Measurements from ENCODE around the gene RAMP2.
"Not testable (repeated sequence)": the region's sequence is repeated elsewhere in the genome, so short reads cannot be mapped to it uniquely, and the experiment has no call there.

RAMP2 gene

GRCh38 chr17:42760652-42761581, at the start of gene RAMP2:
TSS of gene RAMP2 (plus strand) at chr17:42761227. CDS start at chr17:42761262, 35 bp downstream.
- no peak for DNase-seq

GRCh38 chr17:42720996-42721583, 39.9 kb upstream of the RAMP2 start:
- peak; percentile 81 to 83 for DNase-seq

GRCh38 chr17:42723636-42724035, 37.4 kb upstream of the RAMP2 start:
- DNase-seq = no peak

GRCh38 chr17:42725143-42725542, 35.9 kb upstream of the RAMP2 start:
- DNase-seq = no peak

- no peak for DNase-seq
Measured at GRCh38 chr17:42740699-42741098, 20.3 kb upstream of the RAMP2 start.

GRCh38 chr17:42742916-42743315, 18.1 kb upstream of the RAMP2 start:
- not testable (repeated sequence) for DNase-seq

GRCh38 chr17:42743595-42744282, 17.3 kb upstream of the RAMP2 start:
- no peak for DNase-seq

GRCh38 chr17:42744283-42744805, 16.7 kb upstream of the RAMP2 start:
- peak; percentile 54 to 55 for DNase-seq

- peak; percentile 92 to 93 for DNase-seq
Measured at GRCh38 chr17:42744806-42745617, 16.0 kb upstream of the RAMP2 start, which contains the start of gene EZH1. TSS of gene EZH1 (minus strand) at chr17:42745040. CDS start at chr17:42728941, 16,099 bp downstream.

- no peak for DNase-seq
Measured at GRCh38 chr17:42748202-42748907, 12.7 kb upstream of the RAMP2 start.

GRCh38 chr17:42748908-42749798, 11.9 kb upstream of the RAMP2 start:
- no peak for DNase-seq

- DNase-seq = peak in 1 of 2 experiments; percentile 34
Measured at GRCh38 chr17:42750739-42751344, 10.2 kb upstream of the RAMP2 start.

- DNase-seq = no peak
Measured at GRCh38 chr17:42751628-42752027, 9.4 kb upstream of the RAMP2 start.

GRCh38 chr17:42754782-42755181, 6.2 kb upstream of the RAMP2 start:
- DNase-seq = no peak

GRCh38 chr17:42759982-42760651, 910 bp upstream of the RAMP2 start:
- DNase-seq = no peak

- no peak for DNase-seq
Measured at GRCh38 chr17:42761638-42762037, 611 bp downstream of the RAMP2 start.

- no peak for DNase-seq
Measured at GRCh38 chr17:42766124-42766523, 5.1 kb downstream of the RAMP2 start.

GRCh38 chr17:42767512-42767911, 6.5 kb downstream of the RAMP2 start:
- DNase-seq = peak in 1 of 2 experiments; percentile 39

GRCh38 chr17:42768006-42768405, 7.0 kb downstream of the RAMP2 start:
- not testable (repeated sequence) for DNase-seq

Measured in AML-193 (cell line).